Adipose tissue (tissue), 3 donors: ENCODE results near the gene SNX9. TPM values are rescaled to one million over a fixed set of nuclear protein-coding genes. Genes with fewer than 3 reads are reported as not detected.
"Not testable (repeated sequence)": the region's sequence is repeated elsewhere in the genome, so short reads cannot be mapped to it uniquely, and the experiment has no call there.

Source experiments
- H3K27ac ChIP-seq: one replicate; pipeline ENCODE4 v1.5.1; 2013; ENCODE audit warnings: low read depth, low read length
- WGBS, 3 donors: extraction: QIAGEN DNeasy Blood & Tissue Kit; methylation state at CpG; one replicate each; pipeline ENCODE4 v1.1.7; 2013; 5-methylcytosine and 5-hydroxymethylcytosine counted together
- polyA plus RNA-seq, 3 donors: library from polyadenylated mRNA; stranded (reverse); fragments of 200-250 nt; gene quantifications; one replicate each; pipeline ENCODE4 v1.2.3, GENCODE V29; 2013
- donor health status: healthy with polysubstance abuse.
- donor health status: Bipolar disorder and iron deficiency.
- donor health status: healthy.

SNX9 gene
- polyA plus RNA-seq, 3 donors, result 15.9 to 69.1 (median 49.4) TPM

DNA sequence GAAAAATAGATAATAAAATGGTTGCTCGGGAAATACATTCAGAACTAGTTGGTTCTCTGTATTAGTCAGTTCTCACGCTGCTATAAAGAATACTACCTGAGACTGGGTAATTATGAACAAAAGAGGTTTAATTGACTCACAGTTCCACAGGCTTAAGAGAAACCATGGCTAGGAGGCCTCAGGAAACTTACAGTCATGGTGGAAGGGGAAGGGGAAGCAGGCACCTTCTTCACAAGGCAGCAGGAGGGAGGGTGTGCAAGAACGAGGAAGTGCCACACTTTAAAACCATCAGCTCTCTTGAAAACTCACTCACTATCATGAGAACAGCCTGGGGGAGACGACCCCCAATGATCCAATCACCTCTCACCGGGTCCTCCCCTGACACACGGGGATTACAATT is 24.2 kb upstream of the SNX9 start:
- 79 to 84% (median 82%) methylated on average over 6 of the region's 6 CpGs for WGBS, 3 donors
- no peak overlapping the region for H3K27ac ChIP-seq

DNA sequence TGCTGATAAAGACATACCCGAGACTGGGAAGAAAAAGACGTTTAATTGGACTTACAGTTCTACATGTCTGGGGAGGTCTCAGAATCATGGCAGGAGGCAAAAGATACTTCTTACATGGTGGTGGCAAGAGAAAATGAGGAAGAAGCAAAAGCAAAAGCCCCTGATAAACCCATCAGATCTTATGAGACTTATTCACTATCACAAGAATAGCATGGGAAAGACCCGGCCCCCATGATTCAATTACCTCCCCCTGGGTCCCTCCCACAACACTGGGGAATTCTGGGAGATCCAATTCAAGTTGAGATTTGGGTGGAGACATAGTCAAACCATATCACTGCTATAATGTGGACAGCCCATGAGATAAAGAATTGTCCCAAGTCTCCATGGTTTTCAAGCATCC is 23.5 kb upstream of the SNX9 start:
- H3K27ac ChIP-seq, result not testable (repeated sequence)
- 76 to 93% (median 85%) methylated on average over 3 of the region's 3 CpGs for WGBS, 3 donors

DNA sequence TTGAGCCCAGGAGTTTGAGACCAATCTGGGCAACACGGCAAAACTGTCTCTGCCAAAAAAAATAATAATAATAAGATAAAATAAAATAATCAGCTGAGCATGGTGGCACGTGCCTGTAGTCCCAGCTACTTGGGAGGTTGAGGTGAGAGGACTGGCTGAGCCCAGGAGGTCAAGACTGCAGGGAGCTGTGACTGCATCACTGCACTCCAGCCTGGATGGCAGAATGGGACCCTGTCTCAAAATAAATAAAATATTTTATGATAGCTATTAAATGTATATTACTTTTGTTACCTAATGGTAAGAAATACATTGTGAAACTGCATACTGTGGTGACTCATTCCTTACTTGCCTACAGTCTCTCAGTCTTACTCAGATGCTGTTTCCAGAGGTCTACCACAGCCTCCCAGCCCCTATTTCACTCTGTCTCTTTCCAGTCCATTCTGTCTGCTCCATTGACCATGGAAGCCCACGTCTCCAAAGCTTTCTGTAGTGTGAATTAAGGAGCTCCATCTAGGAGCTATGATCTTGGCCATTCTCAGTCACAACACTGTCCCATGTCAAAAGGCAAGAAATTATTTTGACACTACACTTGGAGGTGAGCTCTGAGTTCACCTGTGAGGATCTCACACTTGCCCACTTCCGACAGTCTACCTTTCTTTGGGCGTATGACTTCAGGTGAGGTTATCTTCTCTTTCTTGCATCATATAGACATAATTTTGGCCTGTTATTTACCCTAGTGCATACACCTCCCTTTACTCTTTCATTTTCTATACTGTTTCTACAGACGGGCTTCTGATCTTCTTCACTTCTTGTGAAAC is 22.4 kb upstream of the SNX9 start:
- H3K27ac ChIP-seq, result no peak overlapping the region
- WGBS, 3 donors, result 79 to 89% (median 87%) methylated on average over 6 of the region's 6 CpGs

DNA sequence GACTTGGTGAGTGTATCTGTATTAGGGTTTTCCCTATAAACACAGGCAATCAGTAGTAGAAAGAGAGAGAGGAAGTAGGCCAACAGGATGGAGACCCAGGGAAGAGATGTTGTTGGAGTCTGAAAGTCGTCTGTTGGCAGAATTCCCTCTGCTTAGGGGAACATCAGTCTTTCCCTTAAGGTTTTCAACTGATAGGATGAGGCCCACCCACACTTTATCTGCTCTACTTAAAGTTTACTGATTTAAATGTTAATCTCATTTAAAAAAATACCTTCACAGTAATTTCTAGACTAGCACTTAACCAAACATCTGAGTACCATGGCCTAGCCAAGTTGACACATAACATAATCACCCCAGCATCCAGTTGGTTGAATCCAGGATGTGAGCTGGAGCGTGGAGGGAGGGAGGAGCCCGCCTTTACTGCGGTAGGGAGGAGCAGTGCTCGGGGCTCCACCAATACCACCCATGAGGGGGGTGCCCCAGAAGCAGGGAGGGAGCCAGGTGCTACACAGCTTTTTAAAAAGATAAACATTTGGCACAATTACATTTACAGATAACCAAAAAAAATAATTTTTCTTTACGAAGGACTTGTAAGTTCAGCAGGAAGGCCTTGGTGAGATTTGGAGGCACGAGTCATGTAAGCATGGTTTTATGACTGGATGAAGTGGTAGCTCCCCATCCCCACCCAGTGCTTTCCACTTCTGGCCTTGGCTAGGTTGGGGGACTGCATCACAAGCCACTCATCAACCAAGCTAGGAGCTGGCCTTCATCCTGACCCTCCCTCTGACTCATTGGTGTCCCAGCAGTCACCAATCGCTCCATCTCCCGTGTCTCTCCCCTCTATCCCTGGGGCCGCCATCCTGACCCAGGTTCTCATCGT is 18.4 kb upstream of the SNX9 start:
- H3K27ac ChIP-seq, result no peak overlapping the region
- WGBS, 3 donors, result 88 to 92% (median 92%) methylated on average over 11 of the region's 11 CpGs

DNA sequence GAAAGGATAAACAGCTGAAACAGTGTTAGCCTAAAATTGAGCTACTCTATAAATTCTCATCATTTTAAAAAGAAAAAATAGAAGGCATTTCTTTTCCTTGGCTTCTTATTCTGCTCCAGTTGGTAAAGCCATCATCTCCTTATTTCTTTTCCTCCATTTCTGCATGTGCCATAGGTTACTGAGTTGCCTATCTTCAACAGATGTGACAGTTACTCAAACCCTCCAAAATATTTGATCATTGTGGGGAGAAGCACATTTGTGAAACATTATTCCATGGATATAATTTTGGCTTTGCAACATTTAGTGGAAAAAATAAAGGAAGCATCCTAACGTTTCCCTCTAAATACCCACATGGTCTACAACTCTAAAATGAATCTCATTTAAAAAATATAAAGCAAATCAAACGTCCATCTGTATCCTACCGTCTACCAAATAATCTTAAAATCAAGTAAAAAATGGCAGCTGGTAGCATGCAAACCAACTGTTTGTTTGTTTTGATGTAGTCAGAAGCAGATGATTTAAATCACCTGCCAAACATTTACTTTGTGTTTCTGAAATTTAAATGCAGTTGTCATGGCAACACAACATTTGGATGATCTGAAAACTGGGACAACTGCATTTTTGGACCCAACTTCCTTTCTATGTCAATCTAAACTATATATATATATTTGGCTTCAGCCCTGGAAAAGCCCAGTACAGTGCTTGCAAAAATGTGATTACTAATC is 16.8 kb upstream of the SNX9 start:
- WGBS, 3 donors, result 66 to 80% (median 73%) methylated on average over 3 of the region's 3 CpGs

DNA sequence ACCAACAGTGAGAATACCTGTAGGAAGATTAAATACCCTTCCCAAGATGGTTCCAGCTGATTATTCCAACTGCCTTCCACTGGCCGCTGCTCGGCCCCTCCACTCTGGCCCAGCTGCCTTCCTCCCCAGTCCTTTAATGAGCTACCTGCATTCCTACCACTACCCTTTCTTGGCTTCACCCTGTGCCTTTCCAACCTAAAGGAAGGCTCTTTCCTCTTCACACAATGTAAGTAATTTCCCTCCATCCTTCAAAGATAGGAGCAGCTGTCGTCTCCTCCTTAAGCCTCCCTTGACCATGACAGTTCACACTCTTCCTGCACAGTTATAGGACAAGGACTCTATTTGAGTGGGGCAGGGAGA is 16.2 kb upstream of the SNX9 start:
- whole genome bisulfite sequencing, 3 donors, result 88 to 94% (median 89%) methylated on average over 3 of the region's 3 CpGs
- H3K27ac ChIP-seq, result no peak overlapping the region

More for the DNA sequence above, 16.8 kb upstream of the SNX9 start:
- no peak overlapping the region for H3K27ac ChIP-seq

DNA sequence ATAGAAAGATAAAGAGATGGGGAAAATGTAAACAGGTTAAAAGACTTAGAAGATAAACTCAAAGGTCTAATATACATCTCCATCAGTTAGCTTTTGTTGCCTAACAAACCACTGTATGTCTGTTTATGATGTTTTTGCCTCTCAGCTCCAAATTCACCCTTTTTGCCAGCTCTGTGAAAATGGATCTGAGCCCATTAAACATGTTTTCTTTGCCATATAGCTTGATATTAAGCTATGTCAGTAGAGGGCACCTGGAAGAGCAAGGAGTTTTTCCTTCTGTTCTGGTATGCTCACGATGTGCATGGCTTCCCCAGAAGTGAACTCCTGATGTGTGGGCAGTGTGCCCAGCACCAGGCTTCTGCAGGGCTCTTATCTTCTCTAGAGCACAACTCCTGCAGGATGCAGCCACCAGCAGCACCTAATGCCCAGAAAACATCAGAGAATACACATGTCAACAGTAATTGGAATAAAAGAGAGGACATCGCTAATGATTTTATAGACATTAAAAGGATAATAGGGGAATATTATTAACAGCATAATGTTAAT is 14.6 kb upstream of the SNX9 start:
- WGBS, 3 donors, result 91 to 98% (median 92%) methylated on average over 2 of the region's 2 CpGs

DNA sequence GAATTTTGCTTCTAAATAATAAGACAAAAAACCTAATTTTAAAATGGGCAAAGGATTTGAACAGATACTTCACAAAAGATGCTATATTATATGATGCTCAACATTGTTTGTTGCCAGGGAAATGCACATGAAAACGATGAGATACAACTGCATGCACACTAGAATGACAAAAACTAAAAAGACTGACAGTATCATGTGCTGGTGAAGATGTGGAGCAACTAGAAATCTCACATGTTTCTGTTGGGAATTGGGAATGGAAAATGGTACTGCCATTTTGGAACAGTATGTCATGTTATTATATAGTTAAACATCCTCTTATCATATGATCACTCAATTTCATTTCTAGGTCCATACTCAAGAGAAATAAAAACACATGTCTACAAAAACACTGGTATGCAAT is 13.4 kb upstream of the SNX9 start:
- WGBS, 3 donors, result 78 to 82% (median 78%) methylated on average over 1 of the region's 1 CpG
- H3K27ac ChIP-seq, result no peak overlapping the region

More for the DNA sequence above, 14.6 kb upstream of the SNX9 start:
- H3K27ac ChIP-seq, result no peak overlapping the region

DNA sequence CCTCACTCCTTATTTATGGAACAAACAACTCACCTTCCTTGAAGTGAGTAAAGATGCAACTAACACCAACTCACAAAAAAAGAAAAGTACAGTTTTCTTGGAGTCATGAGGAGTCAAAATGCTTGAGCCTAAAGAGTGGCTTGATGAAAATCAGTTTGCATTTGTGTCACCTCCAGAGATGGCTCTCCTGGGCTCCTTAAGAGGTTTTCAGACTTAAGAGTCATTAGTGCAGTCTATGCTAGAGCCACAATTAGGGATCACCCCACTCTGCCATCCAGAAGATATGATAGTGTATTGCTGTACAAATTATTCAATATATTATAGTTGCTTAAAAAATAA is 11.9 kb upstream of the SNX9 start:
- H3K27ac ChIP-seq, result no peak overlapping the region

DNA sequence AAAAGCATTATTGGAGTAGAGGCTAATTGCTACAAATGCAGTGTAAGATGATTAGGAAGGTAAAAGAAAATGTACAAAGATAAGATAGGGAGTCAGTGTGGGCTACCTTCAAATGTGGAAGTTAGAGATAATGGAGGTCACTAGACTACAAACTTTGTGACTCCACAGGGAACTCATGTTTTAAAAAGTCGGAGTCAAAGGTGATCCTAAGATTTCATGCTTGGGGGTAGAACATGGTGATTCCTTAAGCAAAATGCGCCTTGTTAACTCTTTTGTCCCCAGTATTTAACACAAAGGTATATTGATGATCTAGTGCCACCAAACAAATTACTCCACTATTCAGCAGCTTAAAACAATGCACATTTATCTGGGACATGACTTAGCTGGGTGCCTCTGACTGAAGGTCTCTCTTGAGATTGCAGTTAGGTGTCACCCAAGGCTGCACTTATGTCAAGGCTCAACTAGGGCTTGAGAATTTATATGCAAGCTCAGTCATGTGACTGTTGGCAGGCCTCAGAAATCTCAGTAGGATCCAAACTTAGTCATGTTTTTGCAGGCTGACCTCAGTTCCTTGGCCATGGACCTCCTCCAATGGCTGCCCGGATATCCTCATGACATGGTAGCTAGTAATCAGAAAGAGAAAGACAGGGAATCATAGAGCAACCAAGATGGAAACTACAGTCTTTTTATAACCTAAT is 11.4 kb upstream of the SNX9 start:
- no peak overlapping the region for H3K27ac ChIP-seq
- 81 to 93% (median 84%) methylated on average over 3 of the region's 3 CpGs for WGBS, 3 donors

DNA sequence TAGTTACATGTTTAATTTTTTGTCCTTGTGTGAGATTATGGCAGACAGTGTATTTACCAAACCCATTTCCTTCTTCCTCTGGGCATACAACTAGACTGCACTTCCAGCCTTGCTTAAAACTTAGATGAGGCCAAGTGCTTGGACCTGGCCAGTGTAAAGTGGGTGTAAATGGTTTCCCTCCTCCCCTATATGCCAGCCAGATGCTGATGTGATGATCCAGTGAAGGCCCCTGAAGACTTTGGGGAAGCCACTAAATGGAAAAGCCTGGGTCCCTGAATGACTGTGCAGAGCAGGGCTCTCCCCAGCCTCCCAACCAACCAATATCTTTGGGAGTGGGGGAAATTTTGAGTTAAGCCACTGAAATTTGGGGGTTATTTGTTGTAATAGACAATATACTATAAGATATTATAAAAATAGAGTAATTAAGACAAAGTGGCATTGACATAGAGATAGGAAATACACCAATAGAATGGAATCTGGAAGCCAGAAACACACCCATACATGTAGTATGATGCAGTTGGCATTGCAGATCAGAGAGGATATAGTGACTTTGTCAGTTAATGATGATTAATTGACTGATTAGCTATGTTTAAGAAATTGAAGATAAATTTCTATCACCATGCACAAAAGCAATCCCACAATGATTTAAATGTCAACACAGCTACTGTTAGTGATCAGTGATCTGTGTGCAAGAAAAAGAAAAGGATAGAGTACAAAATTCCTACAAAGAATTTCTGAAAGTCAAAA is 10.4 kb upstream of the SNX9 start:
- H3K27ac ChIP-seq, result no peak overlapping the region

DNA sequence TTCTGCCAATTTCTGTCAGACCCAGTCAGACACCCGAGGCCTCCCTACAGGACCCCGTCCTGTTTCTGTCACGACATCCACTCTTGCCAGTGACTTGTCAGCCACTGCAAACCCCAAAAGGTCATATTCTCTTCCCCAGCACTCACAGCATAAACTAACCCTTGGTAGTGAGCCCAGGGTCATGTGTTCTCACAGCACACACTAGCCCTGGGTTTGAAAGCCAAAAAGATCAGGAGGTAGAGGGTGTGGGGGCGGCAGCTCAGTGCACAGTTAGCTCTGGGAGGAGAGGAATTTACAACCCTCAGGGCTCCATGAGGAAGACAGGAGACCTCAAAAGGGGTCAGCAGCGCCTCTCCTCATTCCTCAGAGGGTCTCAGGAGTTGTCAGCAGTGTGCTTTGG is 9.9 kb upstream of the SNX9 start:
- H3K27ac ChIP-seq, result no peak overlapping the region
- 74 to 81% (median 75%) methylated on average over 5 of the region's 5 CpGs for WGBS, 3 donors

DNA sequence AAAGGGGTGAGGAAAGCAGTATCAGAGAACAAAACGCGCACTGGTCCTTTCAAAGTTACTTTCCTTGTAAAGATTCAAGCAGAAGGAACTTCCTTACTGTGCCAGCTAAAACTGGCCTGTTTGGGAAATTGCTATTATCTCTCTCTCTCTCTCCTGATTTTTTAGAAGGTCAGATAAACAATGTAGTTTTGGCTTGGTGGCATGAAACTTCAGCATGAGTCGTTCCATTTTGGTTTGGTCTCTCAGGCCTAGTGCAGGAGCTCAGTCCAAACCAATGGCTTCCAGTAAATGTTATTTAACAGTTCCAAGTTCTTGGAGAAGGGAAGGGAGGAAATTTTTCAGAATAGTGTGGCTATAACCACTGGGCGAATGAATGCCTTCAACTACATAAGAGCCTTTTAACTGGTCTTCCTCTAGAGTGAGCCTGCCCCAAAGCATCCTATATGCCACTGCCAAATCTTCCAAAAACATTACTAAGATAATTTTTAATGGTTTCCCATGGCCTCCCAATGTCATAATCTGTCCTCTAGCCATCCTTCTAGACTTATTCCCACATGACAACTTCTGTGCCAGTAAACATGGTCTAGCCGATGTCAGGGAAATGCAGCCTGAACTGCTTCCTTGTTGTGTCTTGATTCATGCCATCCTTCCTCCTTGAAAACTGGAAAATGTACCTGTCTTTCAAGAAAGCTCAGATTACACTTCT is 9.1 kb upstream of the SNX9 start:
- H3K27ac ChIP-seq, result no peak overlapping the region
- 48 to 70% (median 54%) methylated on average over 5 of the region's 5 CpGs for WGBS, 3 donors

DNA sequence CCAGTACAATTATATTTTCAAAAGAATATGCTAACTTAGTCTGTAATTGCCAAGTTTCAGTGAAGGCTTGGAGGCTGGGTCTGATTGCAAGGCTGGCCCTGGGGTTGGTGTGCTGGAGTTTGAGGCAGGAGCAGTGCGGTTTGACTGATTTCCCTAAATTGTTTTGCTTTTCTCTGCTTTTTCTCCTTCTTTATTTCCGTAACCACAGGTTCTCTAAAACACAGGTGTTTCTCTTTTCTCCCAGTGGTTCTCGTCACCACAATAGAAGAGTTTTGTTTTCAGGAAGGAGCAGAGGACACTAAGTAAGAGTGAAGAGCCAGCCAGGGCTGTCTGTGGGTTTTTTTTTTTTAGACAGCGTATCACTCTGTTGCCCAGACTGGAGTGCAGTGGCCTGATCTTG is 8.2 kb upstream of the SNX9 start:
- WGBS, 3 donors, result 53 to 85% (median 54%) methylated on average over 4 of the region's 4 CpGs
- no peak overlapping the region for H3K27ac ChIP-seq

DNA sequence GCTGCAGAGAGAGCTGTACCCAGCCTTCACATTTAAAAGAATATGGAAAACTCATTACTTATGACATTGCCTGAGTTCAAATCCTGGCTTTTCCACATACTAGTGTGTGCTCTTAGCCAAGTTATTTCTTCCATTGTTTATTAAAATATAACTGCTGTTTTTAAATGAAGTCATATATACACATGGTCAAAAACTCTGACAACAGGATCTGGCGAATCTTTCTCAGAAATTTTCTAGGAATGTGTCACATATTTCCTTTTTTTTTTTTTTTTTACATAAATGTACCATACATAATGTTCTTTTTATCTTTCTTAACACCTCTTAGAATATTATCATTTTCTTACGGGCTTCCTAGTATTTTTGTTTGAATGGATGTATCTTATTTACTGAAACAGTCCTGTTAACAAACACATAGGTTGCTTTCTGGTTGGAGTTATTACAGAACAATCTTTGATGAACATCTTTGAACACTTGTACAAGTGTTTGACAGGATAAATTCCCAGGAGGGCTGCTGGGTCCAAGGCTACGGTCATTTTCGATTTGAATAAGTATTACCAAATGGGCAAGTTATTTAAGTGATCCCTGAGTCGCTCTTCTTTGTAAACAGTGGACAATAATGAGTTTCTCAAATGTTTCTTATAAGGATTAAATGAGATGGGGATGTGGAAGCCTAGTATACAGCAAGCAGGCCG is 1.6 kb upstream of the SNX9 start:
- WGBS, 3 donors, result 64 to 80% (median 71%) methylated on average over 6 of the region's 6 CpGs
- H3K27ac ChIP-seq, result no peak overlapping the region

DNA sequence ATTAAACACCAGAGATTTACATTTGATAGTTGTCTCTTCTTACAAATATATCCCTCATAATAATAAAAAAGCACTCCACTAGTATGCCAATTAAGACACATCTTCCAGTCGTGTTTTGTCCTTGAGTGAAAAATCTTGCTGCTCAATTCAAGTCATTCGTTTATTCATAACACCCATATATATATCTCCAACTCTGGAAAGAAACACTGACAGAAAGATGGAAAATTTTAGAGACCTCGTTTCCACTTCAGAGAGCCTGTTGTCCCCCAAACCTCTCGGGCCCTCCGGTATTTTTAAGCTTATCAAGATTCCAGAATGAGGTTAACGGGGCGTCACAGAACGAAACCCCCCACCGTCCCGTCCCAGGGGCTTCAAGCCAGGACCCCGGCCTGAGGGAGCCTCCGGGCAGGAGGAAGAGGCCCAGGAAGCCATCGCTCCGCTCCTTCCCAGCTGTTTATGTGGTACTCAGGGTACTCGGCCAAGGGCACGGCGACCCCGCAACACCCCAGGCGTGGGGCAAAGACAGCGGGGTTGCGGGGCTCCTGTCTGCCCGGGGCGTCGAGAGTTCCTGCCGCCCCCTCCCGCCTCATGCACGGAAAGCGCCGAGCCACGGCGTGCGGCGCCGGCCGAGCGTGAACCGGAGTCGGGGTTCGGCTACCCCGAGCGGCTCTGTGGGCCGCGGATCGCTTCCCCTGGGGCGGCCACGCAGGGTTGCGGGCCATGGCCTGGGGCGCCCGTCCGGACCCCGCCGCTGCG is 623 bp upstream of the SNX9 start:
- 9 to 11% (median 10%) methylated on average over 47 to 53 of the region's 53 CpGs for WGBS, 3 donors
- H3K27ac ChIP-seq, result no peak overlapping the region
